Measurements from ENCODE around the gene UBE2O.

The UBE2O gene

GRCh38 chr17:76485569-76485968, 32.6 kb upstream of the UBE2O start:
- no peak for DNase-seq (ENCODE audit: low read depth in 2 of 2)

GRCh38 chr17:76484228-76484725, 31.3 kb upstream of the UBE2O start:
- DNase-seq (ENCODE audit: low read depth in 2 of 2), result no peak

- DNase-seq (ENCODE audit: low read depth in 2 of 2), result no peak
Measured at GRCh38 chr17:76481071-76481655, 28.2 kb upstream of the UBE2O start.

GRCh38 chr17:76480632-76481031, 27.7 kb upstream of the UBE2O start:
- DNase-seq (ENCODE audit: low read depth in 2 of 2), result no peak

- no peak for DNase-seq (ENCODE audit: low read depth in 2 of 2)
Measured at GRCh38 chr17:76479515-76480060, 26.6 kb upstream of the UBE2O start.

- DNase-seq (ENCODE audit: low read depth in 2 of 2), result no peak
Measured at GRCh38 chr17:76478730-76479514, 26.0 kb upstream of the UBE2O start.

GRCh38 chr17:76478097-76478496, 25.1 kb upstream of the UBE2O start:
- no peak for DNase-seq (ENCODE audit: low read depth in 2 of 2)

- no peak for DNase-seq (ENCODE audit: low read depth in 2 of 2)
Measured at GRCh38 chr17:76477576-76477975, 24.6 kb upstream of the UBE2O start.

GRCh38 chr17:76476736-76477135, 23.8 kb upstream of the UBE2O start:
- DNase-seq (ENCODE audit: low read depth in 2 of 2), result no peak

- no peak for DNase-seq (ENCODE audit: low read depth in 2 of 2)
Measured at GRCh38 chr17:76475302-76475701, 22.4 kb upstream of the UBE2O start.

- no peak for DNase-seq (ENCODE audit: low read depth in 2 of 2)
Measured at GRCh38 chr17:76474894-76475293, 21.9 kb upstream of the UBE2O start.

GRCh38 chr17:76474238-76474637, 21.3 kb upstream of the UBE2O start:
- DNase-seq (ENCODE audit: low read depth in 2 of 2), result no peak

- no peak for DNase-seq (ENCODE audit: low read depth in 2 of 2)
Measured at GRCh38 chr17:76473541-76473985, 20.6 kb upstream of the UBE2O start.

- DNase-seq (ENCODE audit: low read depth in 2 of 2), result no peak
Measured at GRCh38 chr17:76472726-76473125, 19.8 kb upstream of the UBE2O start.

- no peak for DNase-seq (ENCODE audit: low read depth in 2 of 2)
Measured at GRCh38 chr17:76472258-76472645, 19.3 kb upstream of the UBE2O start.

GRCh38 chr17:76471498-76472257, 18.7 kb upstream of the UBE2O start:
- no peak for DNase-seq (ENCODE audit: low read depth in 2 of 2)

GRCh38 chr17:76469991-76470739, 17.2 kb upstream of the UBE2O start:
- no peak for DNase-seq (ENCODE audit: low read depth in 2 of 2)

GRCh38 chr17:76469076-76469990, 16.4 kb upstream of the UBE2O start:
- no peak for DNase-seq (ENCODE audit: low read depth in 2 of 2)

GRCh38 chr17:76468634-76469010, 15.7 kb upstream of the UBE2O start:
- DNase-seq (ENCODE audit: low read depth in 2 of 2), result no peak

GRCh38 chr17:76467809-76468633, 15.1 kb upstream of the UBE2O start:
- DNase-seq (ENCODE audit: low read depth in 2 of 2), result no peak
